ENCODE results near the gene NUDT13. TPM values are rescaled to one million over a fixed set of nuclear protein-coding genes. Genes with fewer than 3 reads are reported as not detected.

Gene NUDT13
- total and polyA plus RNA-seq, 2 of the 4 experiments (the other 2 are of a cell fraction) = 0.90 to 1.7 TPM

DNA sequence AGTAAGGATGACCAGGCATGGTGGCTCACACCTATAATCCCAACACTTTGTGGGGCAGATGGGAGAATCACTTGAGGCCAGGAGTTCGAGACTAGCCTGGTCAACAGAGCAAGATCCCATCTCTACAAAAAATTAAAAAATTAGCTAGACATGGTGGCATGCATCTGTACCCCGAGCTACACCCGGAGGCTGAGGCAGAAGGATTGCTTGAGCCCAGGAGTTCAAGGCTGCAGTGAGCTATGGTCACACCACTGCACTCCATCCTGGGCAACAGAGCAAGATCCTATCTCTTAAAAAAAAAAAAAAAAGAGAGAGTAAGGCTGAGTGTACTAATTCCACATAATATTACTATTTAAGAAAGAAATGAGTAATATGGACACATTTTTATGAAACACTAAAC, 17.4 kb upstream of the NUDT13 start:
- Histone ChIP-seq H3K27me3 (ENCODE audit: control insufficient read depth, insufficient read depth, low read length) (no peaks in the 10 kb centered on the region), H2BK20ac (ENCODE audit: low read depth, low read length) (no peak overlapping the region), H3K14ac (replicated peaks; ENCODE audit: low read depth, low read length) (no peak overlapping the region), H2AFZ (replicated peaks; ENCODE audit: low read length, poor library complexity) (no peak overlapping the region), H2BK15ac (ENCODE audit: low read depth, low read length) (no peak overlapping the region), H3K27ac (ENCODE audit: insufficient read depth, low read length) (no peak overlapping the region), H2BK5ac (ENCODE audit: low read depth, low read length, poor library complexity, severe bottlenecking) (no peak overlapping the region), H3K4me3 (ENCODE audit: insufficient read depth, low read depth, low read length) (no peak overlapping the region), H3K4me2 (ENCODE audit: low read depth, low read length) (no peak overlapping the region), H2AK9ac (replicated peaks; ENCODE audit: low read depth, low read length, poor library complexity) (no peak overlapping the region), H3K9me3 (ENCODE audit: control insufficient read depth, insufficient read depth, low read length) (no peaks in the 10 kb centered on the region), H3K9me1 (ENCODE audit: insufficient read depth, low read length) (no peaks in the 10 kb centered on the region; the same call in 1 of the 2 replicates), H4K8ac (ENCODE audit: low read depth in 2 of 2, low read length in 2 of 2) (no peak overlapping the region), H3K23ac (ENCODE audit: low read depth, low read length) (no peak overlapping the region), H4K20me1 (ENCODE audit: insufficient read depth, low read length) (peaks cover 52% of the 10 kb centered on the region), H3K4ac (ENCODE audit: low read depth, low read length) (no peak overlapping the region), H3K79me1 (ENCODE audit: low read depth in 1 of 2, low read length in 2 of 2) (peaks cover 0 to 28% of the 10 kb centered on the region in 2 experiments; a peak in 2 of 4 replicates), H3K56ac (ENCODE audit: extremely low read depth, insufficient read depth, low read length) (no peak overlapping the region), H2AK5ac (ENCODE audit: low read depth, low read length) (no peak overlapping the region), H3K18ac (ENCODE audit: low read depth, low read length) (no peak overlapping the region), H3K9ac (ENCODE audit: low read depth, low read length) (no peak overlapping the region), H4K5ac (ENCODE audit: low read depth, low read length) (no peak overlapping the region), H3K4me1 (ENCODE audit: control insufficient read depth, insufficient read depth, low read length) (peaks cover 12% of the 10 kb centered on the region), H4K91ac (ENCODE audit: insufficient read depth, low read depth, low read length) (no peak overlapping the region), H2BK120ac (ENCODE audit: low read depth, low read length) (no peak overlapping the region), H3K36me3 (ENCODE audit: control insufficient read depth, insufficient read depth, low read length) (peaks cover 3% of the 10 kb centered on the region)
- CTCF ChIA-PET = no interaction called here
- TF ChIP-seq FOS (IDR thresholded peaks at IDR 0.05; ENCODE audit: low read depth, low read length) = no peak
- no peak for TF ChIP-seq MAFK (IDR thresholded peaks at IDR 0.05; ENCODE audit: low read depth, low read length)
- dilution Hi-C loops (cut with HindIII; ENCODE audit: low sequenced_read_pairs, unreplicated experiment) (no loop called here), in situ Hi-C loops (cut with MboI; ENCODE audit: low sequenced_read_pairs) (no loop called here), intact Hi-C loops (cut with micrococcal nuclease) (no loop called here)
- ATAC-seq (ENCODE audit: low read depth) (no peak), DNase-seq (no peak)
- no CpG with 5 or more reads among the region's 3 CpGs for WGBS, 2 experiments (ENCODE audit: extremely low coverage in 2 of 2, insufficient read length in 1 of 2)
- BruUV-seq (replicated peaks) = no TSS peak
- POLR2A ChIA-PET (ENCODE audit: unreplicated experiment) = interaction anchor here (0.6 kb wide), 2 partner anchors 29 to 83 kb away, joined by 4 to 5 read pairs; no protein-coding TSS in a partner anchor
